Femur (tissue), 1 donor: ENCODE results near the gene TMEM14C.
A peak's percentile ranks its signal among the peaks of the same experiment; 100 is the strongest.
"Not testable (repeated sequence)": the region's sequence is repeated elsewhere in the genome, so short reads cannot be mapped to it uniquely, and the experiment has no call there.

ENCODE experiments used
- DNase-seq: peaks from one replicate; pipeline ENCODE4 v3.0.0-alpha.2; 2017

Gene TMEM14C

GRCh38 chr6:10721850-10722569 lies 860 bp upstream of the TMEM14C start:
- no peak for DNase-seq

- DNase-seq = no peak
Observed at GRCh38 chr6:10722570-10722819, 375 bp upstream of the TMEM14C start.

- no peak for DNase-seq
Observed at GRCh38 chr6:10723567-10723881, 654 bp downstream of the TMEM14C start.

GRCh38 chr6:10725044-10725443 lies 2.2 kb downstream of the TMEM14C start:
- no peak for DNase-seq

- DNase-seq = no peak
Observed at GRCh38 chr6:10725716-10726115, 2.8 kb downstream of the TMEM14C start.

- DNase-seq = no peak
Observed at GRCh38 chr6:10730254-10730653, 7.4 kb downstream of the TMEM14C start.

- no peak for DNase-seq
Observed at GRCh38 chr6:10733151-10733715, 10.4 kb downstream of the TMEM14C start.

- DNase-seq = no peak
Observed at GRCh38 chr6:10733863-10734262, 11.0 kb downstream of the TMEM14C start.

GRCh38 chr6:10736731-10737130 lies 13.9 kb downstream of the TMEM14C start:
- DNase-seq = no peak

GRCh38 chr6:10740061-10740460 lies 17.2 kb downstream of the TMEM14C start:
- no peak for DNase-seq

GRCh38 chr6:10741643-10742042 lies 18.8 kb downstream of the TMEM14C start:
- DNase-seq = not testable (repeated sequence)

- no peak for DNase-seq
Observed at GRCh38 chr6:10742251-10742650, 19.4 kb downstream of the TMEM14C start.

GRCh38 chr6:10743515-10743914 lies 20.6 kb downstream of the TMEM14C start:
- DNase-seq = no peak

- no peak for DNase-seq
Observed at GRCh38 chr6:10745116-10745515, 22.2 kb downstream of the TMEM14C start.

- DNase-seq = no peak
Observed at GRCh38 chr6:10746915-10747250, 24.0 kb downstream of the TMEM14C start.

- DNase-seq = peak; percentile 99
Observed at GRCh38 chr6:10747251-10747972, 24.5 kb downstream of the TMEM14C start, which contains the start of gene TMEM14B. TMEM14B (plus strand) TSS chr6:10747805; CDS start chr6:10749246, 1,441 bp downstream.

- DNase-seq = no peak
Observed at GRCh38 chr6:10749734-10750133, 26.9 kb downstream of the TMEM14C start.

- not testable (repeated sequence) for DNase-seq
Observed at GRCh38 chr6:10750568-10750967, 27.7 kb downstream of the TMEM14C start.

- not testable (repeated sequence) for DNase-seq
Observed at GRCh38 chr6:10751757-10752156, 28.9 kb downstream of the TMEM14C start.

GRCh38 chr6:10756085-10756484 lies 33.2 kb downstream of the TMEM14C start:
- no peak for DNase-seq

GRCh38 chr6:10759312-10759839 lies 36.5 kb downstream of the TMEM14C start:
- DNase-seq = no peak

GRCh38 chr6:10759884-10760329 lies 37.0 kb downstream of the TMEM14C start:
- DNase-seq = no peak

GRCh38 chr6:10763006-10763405 lies 40.1 kb downstream of the TMEM14C start:
- no peak for DNase-seq

GRCh38 chr6:10769419-10769818 lies 46.5 kb downstream of the TMEM14C start:
- no peak for DNase-seq
